ENCODE measurements around the gene ZNF428. TPM values are rescaled to one million over a fixed set of nuclear protein-coding genes. Genes with fewer than 3 reads are reported as not detected.
A peak's percentile ranks its signal among the peaks of the same experiment; 100 is the strongest.

Gene ZNF428
- total RNA-seq, 1 experiment from 2014 or later = 46.8 TPM

DNA sequence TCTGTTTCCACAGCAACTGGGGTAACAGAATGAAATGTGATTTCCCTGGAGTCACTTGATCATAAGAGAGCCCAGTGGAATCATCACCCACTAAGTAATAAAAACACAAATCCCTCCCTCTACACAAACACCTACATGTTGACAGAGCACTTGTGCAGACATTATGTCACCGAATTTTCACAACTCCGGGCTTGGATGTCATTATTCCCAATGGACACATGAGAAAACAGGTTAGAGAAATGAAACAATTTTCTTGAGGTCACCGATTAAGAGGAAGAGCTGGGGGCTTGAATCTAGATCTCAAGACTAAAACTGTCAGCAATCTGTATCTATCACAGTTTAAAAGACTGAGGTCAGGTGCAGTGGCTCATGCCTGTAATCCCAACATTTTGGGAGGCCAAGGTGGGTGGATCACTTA lies 47.2 kb downstream of the ZNF428 start:
- no TSS peak for BruUV-seq (replicated peaks)
- no peak overlapping the region for H3K27ac ChIP-seq (ENCODE audit: low read length)
- ATAC-seq (no peak), DNase-seq (no peak)
- H3F3A ChIP-seq (ENCODE audit: low read length, unreplicated experiment) = no peaks in the 10 kb centered on the region
- H3K36me3 ChIP-seq (ENCODE audit: low read depth, low read length) = no peaks in the 10 kb centered on the region
- H3K4me2 ChIP-seq (ENCODE audit: low read length) = no peak overlapping the region
- H3K9ac ChIP-seq (ENCODE audit: low read length) = no peak overlapping the region
- H3K9me2 ChIP-seq (replicated peaks; ENCODE audit: low read length) = no peaks in the 10 kb centered on the region
- POLR2A ChIA-PET (ENCODE audit: unreplicated experiment) = no interaction called here
- no peak overlapping the region for H3K4me3 ChIP-seq (ENCODE audit: low read length)
- H4K20me1 ChIP-seq (ENCODE audit: low read length) = no peaks in the 10 kb centered on the region
- peaks cover 9% of the 10 kb centered on the region for H3K4me1 ChIP-seq (ENCODE audit: insufficient read depth, low read length)
- TF ChIP-seq, protein P1, sequence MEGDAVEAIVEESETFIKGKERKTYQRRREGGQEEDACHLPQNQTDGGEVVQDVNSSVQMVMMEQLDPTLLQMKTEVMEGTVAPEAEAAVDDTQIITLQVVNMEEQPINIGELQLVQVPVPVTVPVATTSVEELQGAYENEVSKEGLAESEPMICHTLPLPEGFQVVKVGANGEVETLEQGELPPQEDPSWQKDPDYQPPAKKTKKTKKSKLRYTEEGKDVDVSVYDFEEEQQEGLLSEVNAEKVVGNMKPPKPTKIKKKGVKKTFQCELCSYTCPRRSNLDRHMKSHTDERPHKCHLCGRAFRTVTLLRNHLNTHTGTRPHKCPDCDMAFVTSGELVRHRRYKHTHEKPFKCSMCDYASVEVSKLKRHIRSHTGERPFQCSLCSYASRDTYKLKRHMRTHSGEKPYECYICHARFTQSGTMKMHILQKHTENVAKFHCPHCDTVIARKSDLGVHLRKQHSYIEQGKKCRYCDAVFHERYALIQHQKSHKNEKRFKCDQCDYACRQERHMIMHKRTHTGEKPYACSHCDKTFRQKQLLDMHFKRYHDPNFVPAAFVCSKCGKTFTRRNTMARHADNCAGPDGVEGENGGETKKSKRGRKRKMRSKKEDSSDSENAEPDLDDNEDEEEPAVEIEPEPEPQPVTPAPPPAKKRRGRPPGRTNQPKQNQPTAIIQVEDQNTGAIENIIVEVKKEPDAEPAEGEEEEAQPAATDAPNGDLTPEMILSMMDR (conservative IDR thresholded peaks at IDR 0.05; ENCODE audit: low read depth, low read length) = no peak
- TF ChIP-seq EZH2phosphoT487 (IDR thresholded peaks at IDR 0.05; ENCODE audit: borderline replicate concordance, low read length) (no peak), EZH2 (IDR thresholded peaks at IDR 0.05; ENCODE audit: low read length, unreplicated experiment) (no peak)
- H3K79me2 ChIP-seq (ENCODE audit: low read length) = peaks cover 19% of the 10 kb centered on the region
- H3K9me3 ChIP-seq (ENCODE audit: low read length) = no peaks in the 10 kb centered on the region
- intact Hi-C loops (cut with micrococcal nuclease) = no loop called here
- CTCF ChIA-PET = no interaction called here
- no peaks in the 10 kb centered on the region for H3K27me3 ChIP-seq (ENCODE audit: low read length)
- no peak overlapping the region for H2AFZ ChIP-seq (ENCODE audit: low read length)

DNA sequence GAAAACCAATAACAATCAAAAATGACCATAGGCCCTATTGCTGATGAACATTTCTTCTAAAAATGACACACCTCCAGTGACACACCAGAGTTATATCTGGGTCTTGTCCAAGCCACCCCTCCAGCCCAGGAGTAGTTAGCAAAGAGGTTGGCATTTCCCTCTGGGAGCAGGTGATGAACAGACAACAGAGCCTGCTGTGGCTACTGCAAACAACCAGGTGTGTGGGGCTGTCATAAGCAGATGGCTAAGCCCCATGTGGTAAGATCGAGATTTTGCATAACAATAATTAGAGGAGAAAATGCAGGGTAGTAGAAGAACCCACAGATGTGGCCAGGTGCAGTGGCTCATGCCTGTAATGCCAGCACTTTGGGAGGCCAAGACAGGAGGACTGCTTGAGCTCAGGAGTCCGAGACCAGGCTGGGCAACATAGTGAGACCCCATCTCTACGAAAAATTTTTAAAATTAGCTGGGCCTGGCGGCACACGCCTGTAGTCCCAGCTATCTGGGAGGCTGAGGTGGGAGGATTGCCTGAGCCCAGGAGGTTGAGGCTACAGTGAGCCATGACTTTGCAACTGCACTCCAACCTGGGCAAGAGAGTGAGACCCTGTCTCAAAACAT lies 49.1 kb downstream of the ZNF428 start:
- BruUV-seq (replicated peaks) = no TSS peak
- Histone ChIP-seq H3K9me3 (ENCODE audit: low read length) (no peaks in the 10 kb centered on the region), H3K36me3 (ENCODE audit: low read depth, low read length) (no peaks in the 10 kb centered on the region), H3K27me3 (ENCODE audit: low read length) (no peaks in the 10 kb centered on the region), H3K79me2 (ENCODE audit: low read length) (peaks cover 18% of the 10 kb centered on the region), H3K9ac (ENCODE audit: low read length) (no peak overlapping the region), H3K4me3 (ENCODE audit: low read length) (no peak overlapping the region), H3K9me2 (replicated peaks; ENCODE audit: low read length) (no peaks in the 10 kb centered on the region), H3F3A (ENCODE audit: low read length, unreplicated experiment) (no peaks in the 10 kb centered on the region), H3K27ac (ENCODE audit: low read length) (no peak overlapping the region), H4K20me1 (ENCODE audit: low read length) (no peaks in the 10 kb centered on the region), H3K4me2 (ENCODE audit: low read length) (no peak overlapping the region), H2AFZ (ENCODE audit: low read length) (no peak overlapping the region), H3K4me1 (ENCODE audit: insufficient read depth, low read length) (peaks cover 5% of the 10 kb centered on the region; the same call in 1 of the 2 replicates)
- peak; percentile 53 for ATAC-seq
- intact Hi-C loops (cut with micrococcal nuclease) = no loop called here
- ChIA-PET POLR2A (ENCODE audit: unreplicated experiment) (no interaction called here), CTCF (no interaction called here)
- no peak for TF ChIP-seq EZH2phosphoT487 (IDR thresholded peaks at IDR 0.05; ENCODE audit: borderline replicate concordance, low read length)
- no peak for TF ChIP-seq EZH2 (IDR thresholded peaks at IDR 0.05; ENCODE audit: low read length, unreplicated experiment)
- TF ChIP-seq, protein P1 (conservative IDR thresholded peaks at IDR 0.05; ENCODE audit: low read depth, low read length) = no peak
- peak; percentile 63 for DNase-seq

DNA sequence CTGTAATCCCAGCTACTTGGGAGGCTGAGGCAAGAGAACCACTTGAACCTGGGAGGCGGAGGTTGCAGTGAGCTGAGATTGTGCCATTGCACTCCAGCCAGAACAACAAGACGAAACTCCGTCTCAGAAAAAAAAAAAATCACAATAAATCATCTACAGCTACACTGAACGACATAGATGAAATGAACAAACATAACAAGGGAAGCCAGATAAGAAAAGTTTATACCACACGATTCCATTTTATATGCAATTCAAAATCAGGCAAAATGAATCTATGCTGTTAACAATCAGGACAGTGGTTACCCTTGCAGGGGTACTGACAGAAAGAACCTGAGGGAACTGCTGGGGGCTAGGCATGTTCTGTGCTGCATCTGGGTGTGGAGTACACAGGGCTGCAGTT lies 49.8 kb downstream of the ZNF428 start:
- Histone ChIP-seq H3K4me2 (ENCODE audit: low read length) (no peak overlapping the region), H3K4me3 (ENCODE audit: low read length) (no peak overlapping the region), H3K9ac (ENCODE audit: low read length) (no peak overlapping the region), H3K79me2 (ENCODE audit: low read length) (peaks cover 12% of the 10 kb centered on the region), H3K9me3 (ENCODE audit: low read length) (no peaks in the 10 kb centered on the region), H3F3A (ENCODE audit: low read length, unreplicated experiment) (no peaks in the 10 kb centered on the region), H3K4me1 (ENCODE audit: insufficient read depth, low read length) (peaks cover 3% of the 10 kb centered on the region; the same call in 1 of the 2 replicates), H4K20me1 (ENCODE audit: low read length) (no peaks in the 10 kb centered on the region), H3K27me3 (ENCODE audit: low read length) (no peaks in the 10 kb centered on the region), H3K36me3 (ENCODE audit: low read depth, low read length) (no peaks in the 10 kb centered on the region), H3K9me2 (replicated peaks; ENCODE audit: low read length) (no peaks in the 10 kb centered on the region), H2AFZ (ENCODE audit: low read length) (no peak overlapping the region), H3K27ac (ENCODE audit: low read length) (no peak overlapping the region)
- intact Hi-C loops (cut with micrococcal nuclease) = no loop called here
- TF ChIP-seq EZH2 (IDR thresholded peaks at IDR 0.05; ENCODE audit: low read length, unreplicated experiment) (no peak), EZH2phosphoT487 (IDR thresholded peaks at IDR 0.05; ENCODE audit: borderline replicate concordance, low read length) (no peak)
- TF ChIP-seq, protein P1 (conservative IDR thresholded peaks at IDR 0.05; ENCODE audit: low read depth, low read length) = no peak
- no TSS peak for BruUV-seq (replicated peaks)
- ATAC-seq (no peak), DNase-seq (no peak)
- POLR2A ChIA-PET (ENCODE audit: unreplicated experiment) = no interaction called here
- CTCF ChIA-PET = no interaction called here
